ENCODE measurements around the gene TIE1. TPM values are rescaled to one million over a fixed set of nuclear protein-coding genes. Genes with fewer than 3 reads are reported as not detected.
"Not testable (repeated sequence)": the region's sequence is repeated elsewhere in the genome, so short reads cannot be mapped to it uniquely, and the experiment has no call there.

TIE1 gene
- total RNA-seq, 3 donors from 2014 or later (not counting 1 experiment from before 2014, with no cell fraction given), result 4.5 to 10.7 (median 6.7) TPM

- DNase-seq, result peak; percentile 85 to 87
- H3K9me3 Mint-ChIP-seq, result no peaks in the 10 kb centered on the region
- no peak for TF ChIP-seq CTCF (IDR thresholded peaks at IDR 0.05)
- H3K4me1 Mint-ChIP-seq, result peaks cover 35 to 53% of the 10 kb centered on the region in 2 donors
- H3K4me3 ChIP-seq (ENCODE audit: low read length), result peak within 1 kb of the TSS; percentile 88
- H3K4me1 ChIP-seq (ENCODE audit: control insufficient read depth, insufficient read depth, low read length), result peaks cover 32% of the 10 kb centered on the region
- no peaks in the 10 kb centered on the region for H3K27me3 Mint-ChIP-seq (ENCODE audit: low read depth in 2 of 2)
- no peaks in the 10 kb centered on the region for H3K9me3 ChIP-seq (ENCODE audit: control insufficient read depth, insufficient read depth, low read length)
- peak; percentile 87 to 95 (median 90) for ATAC-seq
- under 1% methylated on average over 58 of the region's 58 CpGs for WGBS (ENCODE audit: insufficient coverage)
- peak within 1 kb of the TSS; percentile 80 for H3K27ac ChIP-seq (ENCODE audit: low read length)
- no peaks in the 10 kb centered on the region for H3K27me3 ChIP-seq (ENCODE audit: control insufficient read depth, insufficient read depth, low read length)
- intact Hi-C loops (cut with micrococcal nuclease), result loop anchor here (1.0 kb wide), 2 partner anchors 10 to 21 kb away; partner anchors contain the start of genes CDC20, MED8 and SZT2
- no peaks in the 10 kb centered on the region for H3K36me3 Mint-ChIP-seq
- H3K36me3 ChIP-seq (ENCODE audit: control insufficient read depth, insufficient read depth, low read length), result peaks cover 25% of the 10 kb centered on the region
- peak within 1 kb of the TSS; percentile 96 for H3K4me3 Mint-ChIP-seq
- H3K27ac Mint-ChIP-seq, result peak within 1 kb of the TSS; percentile 90 to 94
These were observed 67.3 kb downstream of the TIE1 start, which contains the start of gene ELOVL1 for GRCh38 chr1:43367904-43368645. TSS of gene ELOVL1 (minus strand) at chr1:43368011. CDS start at chr1:43365609, 2,402 bp downstream.

DNA sequence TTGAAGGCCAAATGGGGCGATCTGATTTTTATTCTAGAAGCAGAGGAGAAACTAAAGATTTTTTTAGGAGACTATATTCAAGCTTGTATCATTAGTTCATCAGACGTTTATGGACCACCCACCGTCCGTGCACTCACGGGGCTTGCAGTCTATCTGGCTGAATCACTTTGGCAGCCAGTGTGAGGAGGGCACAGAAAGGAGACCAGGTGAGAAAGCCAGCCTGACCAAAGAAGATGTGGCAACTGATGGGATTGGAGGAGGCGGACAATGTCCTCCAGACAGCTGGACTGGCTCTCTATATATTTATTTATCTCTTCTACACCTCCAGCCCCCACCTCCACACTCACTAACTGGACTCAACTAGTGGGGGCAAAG, 67.9 kb downstream of the TIE1 start:
- TF ChIP-seq CTCF (IDR thresholded peaks at IDR 0.05), result no peak
- H3K36me3 ChIP-seq (ENCODE audit: control insufficient read depth, insufficient read depth, low read length), result peaks cover 19% of the 10 kb centered on the region
- Mint-ChIP-seq H3K27me3 (ENCODE audit: low read depth in 2 of 2) (no peaks in the 10 kb centered on the region), H3K4me3 (peak overlapping the region; percentile 96), H3K36me3 (no peaks in the 10 kb centered on the region), H3K27ac (peak overlapping the region; percentile 90 to 94), H3K9me3 (no peaks in the 10 kb centered on the region), H3K4me1 (peaks cover 35 to 53% of the 10 kb centered on the region in 2 donors)
- WGBS (ENCODE audit: insufficient coverage), result 7% methylated on average over 5 of the region's 6 CpGs
- no peaks in the 10 kb centered on the region for H3K9me3 ChIP-seq (ENCODE audit: control insufficient read depth, insufficient read depth, low read length)
- H3K27me3 ChIP-seq (ENCODE audit: control insufficient read depth, insufficient read depth, low read length), result no peaks in the 10 kb centered on the region
- peak overlapping the region; percentile 79 for H3K27ac ChIP-seq (ENCODE audit: low read length)
- DNase-seq (no peak), ATAC-seq (no peak)
- peak overlapping the region; percentile 88 for H3K4me3 ChIP-seq (ENCODE audit: low read length)
- peaks cover 30% of the 10 kb centered on the region for H3K4me1 ChIP-seq (ENCODE audit: control insufficient read depth, insufficient read depth, low read length)
- intact Hi-C loops (cut with micrococcal nuclease), result loop anchor here (1.0 kb wide), 1 partner anchor 10 kb away; the partner anchor contains the start of gene CDC20

DNA sequence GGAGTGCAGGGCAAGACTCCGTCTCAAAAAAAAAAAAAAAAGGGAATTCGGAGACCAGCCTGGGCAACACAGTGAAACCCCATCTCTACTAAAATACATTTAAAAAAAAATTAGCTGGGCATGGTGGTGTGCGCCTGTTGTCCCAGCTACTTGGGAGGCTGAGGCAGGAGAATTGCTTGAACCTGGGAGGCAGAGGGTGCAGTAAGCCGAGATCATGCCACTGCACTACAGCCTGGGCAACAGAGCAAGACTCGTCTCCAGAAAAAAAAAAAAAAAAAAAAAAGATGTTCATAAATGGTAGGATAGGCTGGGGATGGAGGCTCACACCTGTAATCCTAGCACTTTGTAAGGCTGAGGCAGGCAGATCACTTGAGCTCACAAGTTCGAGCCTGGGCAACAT, 69.0 kb downstream of the TIE1 start:
- DNase-seq; H3K4me3 Mint-ChIP-seq; H3K4me3 ChIP-seq (ENCODE audit: low read length); H3K27me3 ChIP-seq (ENCODE audit: control insufficient read depth, insufficient read depth, low read length); H3K36me3 Mint-ChIP-seq; H3K27ac Mint-ChIP-seq; H3K36me3 ChIP-seq (ENCODE audit: control insufficient read depth, insufficient read depth, low read length); H3K27me3 Mint-ChIP-seq (ENCODE audit: low read depth in 2 of 2); ATAC-seq; H3K9me3 Mint-ChIP-seq; H3K9me3 ChIP-seq (ENCODE audit: control insufficient read depth, insufficient read depth, low read length); H3K27ac ChIP-seq (ENCODE audit: low read length); intact Hi-C loops (cut with micrococcal nuclease): not testable (repeated sequence)
- H3K4me1 ChIP-seq (ENCODE audit: control insufficient read depth, insufficient read depth, low read length), result peaks cover 28% of the 10 kb centered on the region
- 99% methylated on average over 4 of the region's 6 CpGs for WGBS (ENCODE audit: insufficient coverage)
- H3K4me1 Mint-ChIP-seq, result peaks cover 30 to 42% of the 10 kb centered on the region in 2 donors

DNA sequence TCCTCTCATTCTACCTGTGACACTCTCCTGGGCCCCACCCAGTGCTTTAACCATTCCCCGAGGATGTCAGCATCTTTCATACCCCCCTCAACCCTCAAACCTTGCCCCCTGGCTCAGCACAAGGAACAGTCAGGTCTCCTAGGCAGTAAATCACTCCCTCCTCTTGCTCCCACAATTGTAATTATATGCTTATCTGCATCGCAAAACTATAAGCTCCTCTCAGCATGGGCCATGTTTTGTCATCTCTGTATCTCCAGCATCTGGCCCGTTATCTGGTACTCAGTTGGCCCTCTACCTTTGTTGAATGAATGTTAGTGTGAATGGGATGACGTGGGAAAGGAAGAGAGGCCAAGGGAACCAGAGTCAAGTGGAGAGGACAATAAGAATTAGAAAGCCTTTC, 69.8 kb downstream of the TIE1 start:
- intact Hi-C loops (cut with micrococcal nuclease), result no loop called here
- peaks cover 23 to 34% of the 10 kb centered on the region in 2 donors for H3K4me1 Mint-ChIP-seq
- no peaks in the 10 kb centered on the region for H3K36me3 Mint-ChIP-seq
- H3K27ac Mint-ChIP-seq, result peak overlapping the region; percentile 43 to 45
- Histone ChIP-seq H3K4me1 (ENCODE audit: control insufficient read depth, insufficient read depth, low read length) (peaks cover 28% of the 10 kb centered on the region), H3K4me3 (ENCODE audit: low read length) (no peak overlapping the region), H3K9me3 (ENCODE audit: control insufficient read depth, insufficient read depth, low read length) (no peaks in the 10 kb centered on the region), H3K36me3 (ENCODE audit: control insufficient read depth, insufficient read depth, low read length) (peaks cover under 1% of the 10 kb centered on the region), H3K27me3 (ENCODE audit: control insufficient read depth, insufficient read depth, low read length) (no peaks in the 10 kb centered on the region), H3K27ac (ENCODE audit: low read length) (no peak overlapping the region)
- no peak for DNase-seq
- H3K27me3 Mint-ChIP-seq (ENCODE audit: low read depth in 2 of 2), result no peaks in the 10 kb centered on the region
- H3K4me3 Mint-ChIP-seq, result no peak overlapping the region
- no peak for ATAC-seq
- 98% methylated on average over 4 of the region's 4 CpGs for WGBS (ENCODE audit: insufficient coverage)
- TF ChIP-seq CTCF (IDR thresholded peaks at IDR 0.05), result no peak
- no peaks in the 10 kb centered on the region for H3K9me3 Mint-ChIP-seq

Measured in natural killer cell (primary cell).